Hematopoietic multipotent progenitor cell treated with erythropoietin and hydrocortisone succinate and interleukin-3 and kit ligand, for 15 days (in vitro differentiated cells): ENCODE measurements around the gene UGT1A5.
A peak's percentile ranks its signal among the peaks of the same experiment; 100 is the strongest.
"Not testable (repeated sequence)": the region's sequence is repeated elsewhere in the genome, so short reads cannot be mapped to it uniquely, and the experiment has no call there.

ENCODE experiments used
- DNase-seq: peaks from one replicate; pipeline ENCODE4 v3.0.0-alpha.2; 2015; ENCODE audit warnings: low spot score

The UGT1A5 gene

GRCh38 chr2:233693963-233694362 is 18.7 kb upstream of the UGT1A5 start:
- DNase-seq: no peak

GRCh38 chr2:233698740-233699139 is 14.0 kb upstream of the UGT1A5 start:
- DNase-seq: no peak

GRCh38 chr2:233699424-233700027 is 13.2 kb upstream of the UGT1A5 start:
- no peak for DNase-seq

DNA sequence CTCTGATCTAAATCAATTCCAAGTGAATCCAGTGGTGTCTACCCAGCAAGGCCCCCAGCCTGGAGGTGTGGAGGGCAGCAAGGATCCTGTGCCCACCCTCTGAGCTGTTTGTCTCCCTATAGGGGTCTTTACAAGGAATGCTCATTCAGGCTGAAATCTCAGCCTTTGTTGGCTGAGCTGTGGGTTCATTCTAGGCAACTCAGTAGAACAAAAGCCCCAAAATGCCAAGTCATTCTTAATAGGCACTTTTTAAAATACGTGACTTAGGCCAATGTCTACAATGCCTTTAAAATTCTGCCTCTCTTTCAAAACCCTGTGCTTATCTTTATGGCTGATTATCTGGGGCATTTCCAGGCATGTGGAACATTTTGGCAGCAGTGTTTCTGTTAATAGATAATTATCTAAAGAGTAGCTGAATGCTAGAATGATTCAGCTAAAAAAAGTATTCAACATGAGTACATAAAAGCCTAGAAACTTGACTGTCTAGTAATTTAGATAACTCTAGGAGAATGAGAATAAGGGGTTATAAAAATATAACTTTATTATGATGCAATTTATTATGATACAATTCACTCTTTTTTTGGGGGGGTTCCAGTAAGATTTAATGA is 12.6 kb upstream of the UGT1A5 start:
- peak; percentile 9 for DNase-seq

GRCh38 chr2:233700842-233701241 is 11.9 kb upstream of the UGT1A5 start:
- not testable (repeated sequence) for DNase-seq

DNA sequence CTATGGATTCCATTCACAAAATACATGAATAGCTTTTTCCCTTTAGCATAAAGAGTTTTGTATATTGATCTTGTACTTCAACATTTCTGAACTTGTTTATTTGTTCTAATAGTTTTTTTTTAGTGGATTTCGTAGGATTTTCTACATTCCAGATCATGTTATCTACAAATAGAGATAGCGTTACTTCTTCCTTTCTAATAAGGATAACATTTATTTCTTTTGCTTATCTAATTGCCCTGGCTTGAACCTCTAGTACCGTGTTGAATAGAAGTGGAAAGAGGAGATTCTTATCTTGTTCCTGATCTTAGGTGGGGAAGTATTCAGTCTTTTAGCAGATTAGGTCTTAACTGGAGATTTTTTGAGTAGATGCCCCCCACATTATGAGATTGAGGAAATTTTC is 10.5 kb upstream of the UGT1A5 start:
- DNase-seq: no peak

- DNase-seq: no peak
Measured at GRCh38 chr2:233705911-233706506, 6.7 kb upstream of the UGT1A5 start.

GRCh38 chr2:233706720-233707119 is 6.0 kb upstream of the UGT1A5 start:
- no peak for DNase-seq

- no peak for DNase-seq
Measured at GRCh38 chr2:233707940-233708644, 4.6 kb upstream of the UGT1A5 start.

DNA sequence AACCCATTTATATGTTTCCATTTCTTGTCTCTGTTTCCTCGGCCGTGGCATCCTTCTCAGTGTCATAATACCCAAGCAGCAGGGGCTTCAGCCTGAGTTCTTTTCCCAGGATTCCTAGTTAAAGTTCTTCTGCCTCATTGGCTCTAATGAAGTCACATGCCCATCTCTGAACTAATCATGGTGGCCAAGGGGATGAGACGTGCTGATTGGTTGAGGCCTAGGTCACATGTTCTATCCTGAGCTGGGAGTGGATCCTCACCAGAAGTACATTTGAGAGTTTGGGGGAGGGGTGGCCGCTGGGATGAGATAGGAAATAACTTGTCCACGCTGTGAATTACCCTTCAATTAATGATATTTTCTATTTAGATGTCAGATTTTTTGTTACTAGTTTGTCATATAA is 3.8 kb upstream of the UGT1A5 start:
- no peak for DNase-seq

- peak; percentile 58 for DNase-seq
Measured at GRCh38 chr2:233711312-233712008, 1.2 kb upstream of the UGT1A5 start.

DNA sequence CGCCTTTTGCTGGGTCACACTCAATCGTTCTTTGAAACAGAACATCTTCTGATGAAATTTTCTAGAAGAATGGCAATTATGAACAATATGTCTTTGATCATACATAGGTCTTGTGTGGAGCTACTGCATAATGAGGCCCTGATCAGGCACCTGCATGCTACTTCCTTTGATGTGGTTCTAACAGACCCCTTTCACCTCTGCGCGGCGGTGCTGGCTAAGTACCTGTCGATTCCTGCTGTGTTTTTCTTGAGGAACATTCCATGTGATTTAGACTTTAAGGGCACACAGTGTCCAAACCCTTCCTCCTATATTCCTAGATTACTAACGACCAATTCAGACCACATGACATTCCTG is 532 bp downstream of the UGT1A5 start:
- DNase-seq: no peak

GRCh38 chr2:233714121-233714520 is 1.4 kb downstream of the UGT1A5 start:
- DNase-seq: no peak

DNA sequence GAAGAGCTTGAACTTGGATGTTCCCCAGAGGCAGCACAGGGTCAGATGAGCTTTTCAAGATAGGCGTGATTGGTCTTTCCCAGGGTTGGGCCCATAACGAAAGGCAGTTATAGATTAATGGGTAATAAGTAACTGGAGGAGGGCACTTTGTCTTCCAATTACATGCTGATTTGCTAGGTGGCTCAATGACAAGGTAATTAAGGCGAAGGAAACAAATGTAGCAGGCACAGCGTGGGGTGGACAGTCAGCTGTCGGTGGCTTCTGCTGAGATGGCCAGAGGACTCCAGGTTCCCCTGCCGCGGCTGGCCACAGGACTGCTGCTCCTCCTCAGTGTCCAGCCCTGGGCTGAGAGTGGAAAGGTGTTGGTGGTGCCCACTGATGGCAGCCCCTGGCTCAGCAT is 5.8 kb downstream of the UGT1A5 start, which contains the start of gene UGT1A4:
Gene UGT1A4 (plus strand): TSS at position 185 of the 400 bp plus-strand sequence. CDS start 85 bp downstream, at position 270.
- no peak for DNase-seq

- no peak for DNase-seq
Measured at GRCh38 chr2:233728723-233729301, 16.1 kb downstream of the UGT1A5 start, which contains the start of gene UGT1A3. UGT1A3 (plus strand) TSS chr2:233729042; CDS start chr2:233729127, 85 bp downstream.

- not testable (repeated sequence) for DNase-seq
Measured at GRCh38 chr2:233736868-233737653, 24.4 kb downstream of the UGT1A5 start.

DNA sequence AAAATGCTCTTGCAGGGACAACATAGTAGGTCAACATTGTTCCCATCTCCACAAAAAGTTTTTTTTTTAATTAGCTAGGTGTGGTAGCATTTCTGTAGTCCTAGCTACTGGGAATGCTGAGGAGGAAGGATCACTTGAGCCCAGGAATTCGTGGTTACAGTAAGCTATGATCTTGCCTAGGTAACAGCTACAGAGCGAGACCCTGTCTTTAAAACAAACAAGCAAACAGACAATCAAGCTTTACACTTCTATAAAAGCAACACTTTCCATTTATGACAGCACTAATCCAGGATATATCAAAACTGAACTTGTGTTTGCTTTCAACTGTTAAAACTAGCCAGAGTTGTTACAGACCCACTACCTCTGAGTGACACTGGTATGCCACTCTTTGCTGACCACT is 28.2 kb downstream of the UGT1A5 start:
- DNase-seq: no peak

DNA sequence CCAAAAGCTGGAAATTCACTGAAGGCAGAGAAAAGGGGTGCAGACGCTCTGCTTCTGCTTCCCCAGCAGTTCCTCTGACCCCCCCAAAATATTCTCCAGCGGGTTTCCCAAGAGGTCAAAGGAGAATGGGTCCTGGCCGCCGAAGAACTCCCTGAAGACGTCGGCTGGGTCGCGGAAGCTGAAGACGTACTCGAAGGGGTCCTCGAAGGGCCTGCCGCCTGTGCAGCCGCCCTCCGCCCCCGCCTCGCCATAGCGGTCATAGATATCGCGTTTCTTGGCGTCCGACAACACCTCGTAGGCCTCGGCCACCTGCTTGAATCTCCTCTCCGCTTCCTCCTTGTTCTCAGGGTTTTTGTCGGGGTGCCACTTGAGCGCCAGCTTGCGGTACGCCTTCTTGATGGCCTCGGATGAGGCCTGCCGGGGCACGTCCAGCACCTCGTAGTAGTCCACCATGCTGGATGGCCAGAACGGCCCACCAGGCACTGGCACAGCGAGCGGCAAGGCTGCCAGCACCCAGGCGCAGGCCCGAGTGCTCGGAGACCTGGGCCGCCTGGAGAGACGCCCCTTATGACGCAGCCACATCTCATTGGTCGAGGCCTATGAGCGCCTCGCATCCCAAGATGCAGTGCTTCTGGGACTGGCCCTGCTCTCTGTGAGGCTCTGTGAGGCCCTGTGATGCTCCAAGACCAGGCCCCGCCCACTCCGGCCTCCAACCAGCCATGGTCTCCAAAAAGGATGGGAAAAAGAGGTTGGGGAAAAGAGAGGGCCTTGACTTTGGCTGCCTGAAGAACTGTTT is 31.0 kb downstream of the UGT1A5 start:
- DNase-seq: no peak

- DNase-seq: no peak
Measured at GRCh38 chr2:233745073-233745755, 32.5 kb downstream of the UGT1A5 start.

DNA sequence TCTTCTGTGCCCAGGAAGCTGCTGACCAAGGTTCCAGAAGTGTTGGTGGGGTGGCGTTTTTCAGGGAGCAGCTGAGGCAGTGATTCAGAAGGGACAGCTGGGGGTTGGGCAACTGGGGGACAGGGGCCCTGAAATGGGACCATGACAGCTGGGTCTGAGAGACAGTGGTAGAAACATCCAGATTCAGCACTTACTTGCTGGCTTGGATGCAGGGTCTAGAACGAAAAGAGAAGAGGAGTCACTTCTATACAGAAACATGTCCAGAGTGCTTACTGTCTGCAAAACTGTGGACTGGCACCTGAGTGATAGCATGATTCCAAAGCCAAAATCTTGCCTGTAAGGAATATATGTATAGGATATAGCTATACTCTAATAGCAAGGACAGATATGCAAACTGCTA is 33.1 kb downstream of the UGT1A5 start:
- DNase-seq: not testable (repeated sequence)
